Tibial nerve (tissue), 4 donors: ENCODE measurements around the gene GRM7.

Experiments
- EP300 ChIP-seq, 2 donors: sonication (generic); formaldehyde crosslinking; IDR thresholded peaks; one replicate each; pipeline ENCODE4 v1.6.1; 2017; ENCODE audit warnings: antibody characterized with exemption in 2 of 2, mild to moderate bottlenecking in 1 of 2
- POLR2A ChIP-seq, 2 donors: fragments of 450-650 bp; IDR thresholded peaks; one replicate each; pipeline ENCODE4 v1.6.1; 2017; ENCODE audit warnings: antibody characterized with exemption in 2 of 2, mild to moderate bottlenecking in 2 of 2, moderate library complexity in 2 of 2
- TF ChIP-seq, protein P1 (sequence below), 5 experiments: fragments of 200-600 bp in 3 of 5; fragments of 450-650 bp in 2 of 5; sonication (generic) in 3 of 5; IDR thresholded peaks; one replicate each; pipeline ENCODE4 v1.5.1; 2016 to 2019; ENCODE audit warnings: antibody characterized with exemption in 5 of 5, mild to moderate bottlenecking in 3 of 5, moderate library complexity in 2 of 5

DNA sequence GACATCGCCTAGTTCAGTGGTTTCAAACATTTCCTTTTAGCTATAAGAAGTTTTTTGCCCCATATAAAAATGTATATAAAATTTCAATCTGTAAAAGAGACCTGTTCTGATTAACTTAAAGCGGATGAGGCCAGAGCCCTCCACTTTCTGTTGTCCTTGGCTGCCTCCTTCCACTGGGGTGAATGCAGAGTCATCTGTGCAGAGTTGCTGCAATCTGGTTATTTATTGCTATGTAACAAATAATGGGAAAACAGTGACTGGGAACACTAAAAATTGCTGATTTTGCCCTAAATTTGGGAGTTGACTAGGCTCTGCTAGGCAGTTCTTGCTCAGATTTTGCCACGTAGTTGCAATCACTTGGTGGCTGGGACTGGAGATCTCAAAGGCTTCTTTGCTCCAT lies 637.8 kb downstream of the GRM7 start:
- TF ChIP-seq, protein P1, sequence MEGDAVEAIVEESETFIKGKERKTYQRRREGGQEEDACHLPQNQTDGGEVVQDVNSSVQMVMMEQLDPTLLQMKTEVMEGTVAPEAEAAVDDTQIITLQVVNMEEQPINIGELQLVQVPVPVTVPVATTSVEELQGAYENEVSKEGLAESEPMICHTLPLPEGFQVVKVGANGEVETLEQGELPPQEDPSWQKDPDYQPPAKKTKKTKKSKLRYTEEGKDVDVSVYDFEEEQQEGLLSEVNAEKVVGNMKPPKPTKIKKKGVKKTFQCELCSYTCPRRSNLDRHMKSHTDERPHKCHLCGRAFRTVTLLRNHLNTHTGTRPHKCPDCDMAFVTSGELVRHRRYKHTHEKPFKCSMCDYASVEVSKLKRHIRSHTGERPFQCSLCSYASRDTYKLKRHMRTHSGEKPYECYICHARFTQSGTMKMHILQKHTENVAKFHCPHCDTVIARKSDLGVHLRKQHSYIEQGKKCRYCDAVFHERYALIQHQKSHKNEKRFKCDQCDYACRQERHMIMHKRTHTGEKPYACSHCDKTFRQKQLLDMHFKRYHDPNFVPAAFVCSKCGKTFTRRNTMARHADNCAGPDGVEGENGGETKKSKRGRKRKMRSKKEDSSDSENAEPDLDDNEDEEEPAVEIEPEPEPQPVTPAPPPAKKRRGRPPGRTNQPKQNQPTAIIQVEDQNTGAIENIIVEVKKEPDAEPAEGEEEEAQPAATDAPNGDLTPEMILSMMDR (IDR thresholded peaks at IDR 0.05), result no peak
- TF ChIP-seq POLR2A (IDR thresholded peaks at IDR 0.05) (no peak), EP300 (IDR thresholded peaks at IDR 0.05) (no peak)
